WTC11 (cell line): Measurements from ENCODE around the gene CARS2. TPM values are rescaled to one million over a fixed set of nuclear protein-coding genes. Genes with fewer than 3 reads are reported as not detected.

Experiments
- ATAC-seq: fragments of 200-7000 bp; cut with Tn5 transposase; 2 replicates; pipeline ENCODE4 v1.10.0; 2021; ENCODE audit warnings: mild to moderate bottlenecking, moderate library complexity
- CTCF ChIA-PET: fragments of 300-600 bp; sonication (Branson Sonifier 250); formaldehyde crosslinking; loops from one replicate; lab custom pipeline; 2021; ENCODE audit warnings: antibody characterized with exemption; lab: Charles Lee
- POLR2A ChIA-PET: fragments of 350-600 bp; sonication (Branson Sonifier 250); formaldehyde crosslinking; loops from one replicate; lab custom pipeline; 2021; ENCODE audit warnings: antibody characterized with exemption; lab: Charles Lee
- DNase-seq: peaks from one replicate; pipeline ENCODE4 v3.0.0; 2021; ENCODE audit warnings: low spot score
- H3K27ac Mint-ChIP-seq: 2 replicates; pipeline ENCODE4 v1.8.0; 2021; ENCODE audit warnings: mixed read lengths
- H3K27me3 Mint-ChIP-seq: 2 replicates; pipeline ENCODE4 v1.8.0; 2021; ENCODE audit warnings: low read depth, mild to moderate bottlenecking, moderate library complexity, mixed read lengths
- H3K36me3 Mint-ChIP-seq: 2 replicates; pipeline ENCODE4 v1.8.0; 2021; ENCODE audit warnings: mixed read lengths
- H3K4me1 Mint-ChIP-seq: 2 replicates; pipeline ENCODE4 v1.8.0; 2022; ENCODE audit warnings: mixed read lengths
- H3K4me3 Mint-ChIP-seq: 2 replicates; pipeline ENCODE4 v1.8.0; 2021; ENCODE audit warnings: mild to moderate bottlenecking, moderate library complexity, mixed read lengths
- H3K9me3 Mint-ChIP-seq: 2 replicates; pipeline ENCODE4 v1.8.0; 2021; ENCODE audit warnings: mixed read lengths
- AFF4 ChIP-seq: sonication (generic); formaldehyde crosslinking; IDR thresholded peaks from 2 replicates; pipeline ENCODE4 v1.8.1; 2023; ENCODE audit warnings: mild to moderate bottlenecking, missing genetic modification reagents, borderline replicate concordance
- ATF2 ChIP-seq: sonication (generic); formaldehyde crosslinking; IDR thresholded peaks from 2 replicates; pipeline ENCODE4 v1.8.1; 2022; ENCODE audit warnings: low read depth, missing genetic modification reagents, borderline replicate concordance
- CREB1 ChIP-seq: sonication (generic); formaldehyde crosslinking; IDR thresholded peaks from 2 replicates; pipeline ENCODE4 v1.8.0; 2023; ENCODE audit warnings: mild to moderate bottlenecking, missing genetic modification reagents
- E2F5 ChIP-seq: sonication (generic); formaldehyde crosslinking; IDR thresholded peaks from 2 replicates; pipeline ENCODE4 v1.8.1; 2022; ENCODE audit warnings: mild to moderate bottlenecking, moderate library complexity, missing genetic modification reagents
- ERG ChIP-seq: fragments of 250-450 bp; sonication (Bioruptor Pico); IDR thresholded peaks from 2 replicates; pipeline ENCODE4 v1.8.0; 2021; ENCODE audit warnings: mild to moderate bottlenecking
- ESRRA ChIP-seq: sonication (generic); formaldehyde crosslinking; IDR thresholded peaks from 2 replicates; pipeline ENCODE4 v1.8.1; 2022; ENCODE audit warnings: mild to moderate bottlenecking, missing genetic modification reagents, borderline replicate concordance
- FOXJ3 ChIP-seq: sonication (generic); formaldehyde crosslinking; IDR thresholded peaks from 2 replicates; pipeline ENCODE4 v1.9.0; 2021; ENCODE audit warnings: missing genetic modification reagents, mild to moderate bottlenecking, borderline replicate concordance
- HMGA2 ChIP-seq: fragments of 250-450 bp; sonication (Bioruptor Pico); IDR thresholded peaks from 2 replicates; pipeline ENCODE4 v1.4.0; 2021; ENCODE audit warnings: mild to moderate bottlenecking, moderate library complexity
- KAT7 ChIP-seq: sonication (generic); formaldehyde crosslinking; IDR thresholded peaks from 2 replicates; pipeline ENCODE4 v1.8.1; 2023; ENCODE audit warnings: missing genetic modification reagents, mild to moderate bottlenecking, borderline replicate concordance
- NFATC4 ChIP-seq: fragments of 250-450 bp; sonication (Bioruptor Pico); IDR thresholded peaks from 2 replicates; pipeline ENCODE4 v1.9.0; 2021; ENCODE audit warnings: mild to moderate bottlenecking
- NR2C2 ChIP-seq: sonication (generic); formaldehyde crosslinking; IDR thresholded peaks from 2 replicates; pipeline ENCODE4 v1.8.0; 2022; ENCODE audit warnings: mild to moderate bottlenecking, missing genetic modification reagents
- NR3C1 ChIP-seq: sonication (generic); formaldehyde crosslinking; conservative IDR thresholded peaks from 2 replicates; pipeline ENCODE4 v1.8.1; 2023; ENCODE audit warnings: low read depth, mild to moderate bottlenecking, missing genetic modification reagents
- RELA ChIP-seq: sonication (generic); formaldehyde crosslinking; IDR thresholded peaks from 2 replicates; pipeline ENCODE4 v1.8.1; 2022; ENCODE audit warnings: missing genetic modification reagents, mild to moderate bottlenecking, borderline replicate concordance
- SMAD3 ChIP-seq: sonication (generic); formaldehyde crosslinking; IDR thresholded peaks from 2 replicates; pipeline ENCODE4 v1.8.0; 2022; ENCODE audit warnings: missing genetic modification reagents, mild to moderate bottlenecking, borderline replicate concordance
- TEAD1 ChIP-seq: sonication (generic); formaldehyde crosslinking; IDR thresholded peaks from 2 replicates; pipeline ENCODE4 v1.8.0; 2022; ENCODE audit warnings: mild to moderate bottlenecking, missing genetic modification reagents
- ZNF121 ChIP-seq: sonication (generic); formaldehyde crosslinking; IDR thresholded peaks from 2 replicates; pipeline ENCODE4 v1.8.0; 2023; ENCODE audit warnings: missing genetic modification reagents
- ZNF219 ChIP-seq: sonication (generic); formaldehyde crosslinking; IDR thresholded peaks from 2 replicates; pipeline ENCODE4 v1.8.0; 2023; ENCODE audit warnings: missing genetic modification reagents, mild to moderate bottlenecking, borderline replicate concordance
- ZNF423 ChIP-seq: fragments of 250-450 bp; sonication (Bioruptor Pico); IDR thresholded peaks from 2 replicates; pipeline ENCODE4 v2.1.2; 2022; ENCODE audit warnings: mild to moderate bottlenecking, moderate library complexity
- ZNF512 ChIP-seq: sonication (generic); formaldehyde crosslinking; IDR thresholded peaks from 2 replicates; pipeline ENCODE4 v1.8.1; 2022; ENCODE audit warnings: missing genetic modification reagents, borderline replicate concordance
- total RNA-seq: library from RNA; stranded (reverse); gene quantifications from 3 replicates; pipeline ENCODE4 v1.2.3, GENCODE V29; 2021

Gene CARS2
- total RNA-seq, 1 experiment from 2014 or later = 39.9 TPM

GRCh38 chr13:110713981-110714796 lies 8.3 kb upstream of the CARS2 start:
- no peak for ATAC-seq
- peak; percentile 43 for DNase-seq
- ChIA-PET POLR2A (interaction anchor here (1.1 kb wide), 1 partner anchor 172 kb away, joined by 5 read pairs; no protein-coding TSS in a partner anchor), CTCF (interaction anchor here (1.0 kb wide), 1 partner anchor 31 kb away, joined by 3 read pairs; no protein-coding TSS in a partner anchor)
- Mint-ChIP-seq H3K36me3 (peaks cover 5% of the 10 kb centered on the region; the same call in 1 of the 2 replicates), H3K4me3 (peak overlapping the region; percentile 96), H3K27ac (no peak overlapping the region), H3K9me3 (no peaks in the 10 kb centered on the region), H3K4me1 (peaks cover 23% of the 10 kb centered on the region), H3K27me3 (no peaks in the 10 kb centered on the region; the same call in 1 of the 2 replicates)
- TF ChIP-seq ZNF121 (CRISPR knock-in tag) (no peak), E2F5 (0 out of 2 replicates have a peak, but pooled peaks have one; percentile 4)

GRCh38 chr13:110713642-110713952 lies 7.7 kb upstream of the CARS2 start, which contains the start of gene ING1:
Gene ING1, plus strand, starts transcription at chr13:110713700. Its CDS starts 450 bp downstream, at chr13:110714150.
- POLR2A ChIA-PET = no interaction called here
- Mint-ChIP-seq H3K4me3 (peak within 1 kb of the TSS; percentile 96), H3K4me1 (peaks cover 23% of the 10 kb centered on the region), H3K27me3 (no peaks in the 10 kb centered on the region; the same call in 1 of the 2 replicates), H3K9me3 (no peaks in the 10 kb centered on the region), H3K36me3 (0 out of 2 replicates have a peak, but pooled peaks cover 4% of the 10 kb centered on the region), H3K27ac (peak within 1 kb of the TSS; percentile 95)
- ATAC-seq (no peak), DNase-seq (no peak)
- CTCF ChIA-PET = no interaction called here
- TF ChIP-seq ZNF219 (CRISPR knock-in tag) (no peak), NR3C1 (CRISPR knock-in tag) (no peak), ZNF512 (CRISPR knock-in tag) (no peak)

GRCh38 chr13:110712849-110713641 lies 7.1 kb upstream of the CARS2 start:
- CTCF ChIA-PET = interaction anchor here (0.6 to 1.1 kb wide), 3 partner anchors 32 to 257 kb away, joined by 4 to 6 read pairs (median 4); no protein-coding TSS in a partner anchor
- ATAC-seq = peak; percentile 64
- TF ChIP-seq CREB1 (CRISPR knock-in tag) (no peak), ERG (CRISPR knock-in tag) (0 out of 2 replicates have a peak, but pooled peaks have one; percentile 48), AFF4 (CRISPR knock-in tag) (no peak), FOXJ3 (CRISPR knock-in tag) (no peak), NR2C2 (CRISPR knock-in tag) (no peak), NFATC4 (CRISPR knock-in tag) (no peak), SMAD3 (CRISPR knock-in tag) (no peak), KAT7 (no peak), ATF2 (CRISPR knock-in tag) (no peak), TEAD1 (no peak), HMGA2 (CRISPR knock-in tag) (0 out of 2 replicates have a peak, but pooled peaks have one; percentile 19), NR3C1 (CRISPR knock-in tag) (no peak), ESRRA (CRISPR knock-in tag) (no peak), ZNF423 (CRISPR knock-in tag) (no peak), RELA (CRISPR knock-in tag) (no peak)

More at GRCh38 chr13:110712849-110713641, 7.1 kb upstream of the CARS2 start:
- peak; percentile 100 for DNase-seq
- Mint-ChIP-seq H3K4me3 (peak overlapping the region; percentile 91), H3K27ac (peak overlapping the region; percentile 95), H3K4me1 (peaks cover 21% of the 10 kb centered on the region), H3K9me3 (no peaks in the 10 kb centered on the region), H3K27me3 (no peaks in the 10 kb centered on the region; the same call in 1 of the 2 replicates), H3K36me3 (0 out of 2 replicates have a peak, but pooled peaks cover 4% of the 10 kb centered on the region)
- POLR2A ChIA-PET = interaction anchor here (0.5 to 2.0 kb wide), 6 partner anchors 93 to 323 kb away, joined by 3 to 9 read pairs (median 4); partner anchors contain the start of genes ANKRD10 and RAB20
